ENCODE results near the gene UBE2QL1.
A peak's percentile ranks its signal among the peaks of the same experiment; 100 is the strongest.

The UBE2QL1 gene

GRCh38 chr5:6418679-6419276 lies 29.9 kb upstream of the UBE2QL1 start:
- Mint-ChIP-seq H3K4me1 (peaks cover 8% of the 10 kb centered on the region), H3K4me3 (no peak overlapping the region), H3K27me3 (peaks cover 36% of the 10 kb centered on the region), H3K36me3 (no peaks in the 10 kb centered on the region), H3K27ac (no peak overlapping the region), H3K9me3 (no peaks in the 10 kb centered on the region)
- ATAC-seq, result no peak

GRCh38 chr5:6419340-6419852 lies 29.3 kb upstream of the UBE2QL1 start:
- H3K36me3 Mint-ChIP-seq, result no peaks in the 10 kb centered on the region
- no peak overlapping the region for H3K27ac Mint-ChIP-seq
- H3K4me3 Mint-ChIP-seq, result no peak overlapping the region
- no peaks in the 10 kb centered on the region for H3K9me3 Mint-ChIP-seq
- ATAC-seq, result no peak
- peaks cover 8% of the 10 kb centered on the region for H3K4me1 Mint-ChIP-seq
- peaks cover 38% of the 10 kb centered on the region for H3K27me3 Mint-ChIP-seq

GRCh38 chr5:6423327-6424109 lies 25.1 kb upstream of the UBE2QL1 start:
- H3K36me3 Mint-ChIP-seq, result no peaks in the 10 kb centered on the region
- no peaks in the 10 kb centered on the region for H3K9me3 Mint-ChIP-seq
- peaks cover 8% of the 10 kb centered on the region for H3K4me1 Mint-ChIP-seq
- ATAC-seq, result no peak
- no peak overlapping the region for H3K27ac Mint-ChIP-seq
- H3K4me3 Mint-ChIP-seq, result no peak overlapping the region
- peaks cover 51% of the 10 kb centered on the region for H3K27me3 Mint-ChIP-seq

DNA sequence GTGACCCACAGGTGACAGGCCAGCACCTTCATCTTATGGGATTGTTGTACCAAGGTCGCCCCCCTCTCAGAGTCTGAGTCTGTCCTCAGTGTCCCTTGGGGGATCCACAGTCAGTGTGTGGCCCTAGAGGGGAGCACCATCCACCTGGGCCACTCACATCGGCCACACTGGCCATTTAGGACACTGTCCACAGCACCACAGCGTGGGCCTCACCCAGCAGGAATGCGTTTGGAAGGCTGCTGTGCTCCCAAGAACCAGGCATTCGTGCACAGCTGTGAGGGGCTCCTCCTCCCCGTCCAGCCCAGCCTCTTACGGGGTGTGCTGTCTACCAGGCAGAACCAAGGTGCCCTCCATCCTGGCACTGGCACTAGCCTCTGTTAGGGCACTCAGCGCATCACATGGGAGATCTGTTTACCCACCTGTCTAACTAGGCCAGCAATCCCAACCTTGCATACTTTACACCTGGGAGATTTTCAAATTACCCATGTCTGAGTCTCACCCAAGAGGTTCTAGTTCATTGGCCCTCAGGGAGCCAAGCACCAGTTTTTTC lies 24.5 kb upstream of the UBE2QL1 start:
- Mint-ChIP-seq H3K9me3 (no peaks in the 10 kb centered on the region), H3K4me1 (peaks cover 8% of the 10 kb centered on the region), H3K4me3 (no peak overlapping the region), H3K36me3 (no peaks in the 10 kb centered on the region), H3K27ac (no peak overlapping the region), H3K27me3 (peaks cover 56% of the 10 kb centered on the region)
- ATAC-seq, result peak; percentile 18

- Mint-ChIP-seq H3K27me3 (peaks cover 56% of the 10 kb centered on the region), H3K4me3 (no peak overlapping the region), H3K27ac (no peak overlapping the region), H3K36me3 (no peaks in the 10 kb centered on the region), H3K9me3 (no peaks in the 10 kb centered on the region), H3K4me1 (peaks cover 8% of the 10 kb centered on the region)
- no peak for ATAC-seq
Measured at GRCh38 chr5:6424700-6425099, 24.0 kb upstream of the UBE2QL1 start.

DNA sequence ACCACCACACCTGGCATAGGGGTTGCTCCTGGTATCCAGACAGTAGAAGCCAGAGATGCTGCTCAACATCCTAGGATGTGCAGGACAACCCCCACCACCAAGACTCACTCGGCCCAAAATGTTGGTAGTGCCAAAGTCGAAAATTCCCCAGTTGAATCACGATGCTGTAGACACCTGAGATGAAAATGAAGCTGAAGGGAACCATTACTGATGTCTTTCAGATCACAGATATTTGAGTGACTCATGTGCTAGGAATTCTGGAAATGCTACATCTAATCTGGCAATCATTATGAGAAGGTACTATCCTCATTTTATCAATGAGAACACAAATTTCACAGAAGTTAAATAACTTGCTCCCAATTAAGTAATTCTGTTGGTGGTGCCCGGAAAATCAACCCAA lies 21.0 kb upstream of the UBE2QL1 start:
- H3K36me3 Mint-ChIP-seq, result no peaks in the 10 kb centered on the region
- H3K4me1 Mint-ChIP-seq, result no peaks in the 10 kb centered on the region
- no peaks in the 10 kb centered on the region for H3K9me3 Mint-ChIP-seq
- peaks cover 46% of the 10 kb centered on the region for H3K27me3 Mint-ChIP-seq
- no peak overlapping the region for H3K27ac Mint-ChIP-seq
- ATAC-seq, result no peak
- H3K4me3 Mint-ChIP-seq, result no peak overlapping the region

DNA sequence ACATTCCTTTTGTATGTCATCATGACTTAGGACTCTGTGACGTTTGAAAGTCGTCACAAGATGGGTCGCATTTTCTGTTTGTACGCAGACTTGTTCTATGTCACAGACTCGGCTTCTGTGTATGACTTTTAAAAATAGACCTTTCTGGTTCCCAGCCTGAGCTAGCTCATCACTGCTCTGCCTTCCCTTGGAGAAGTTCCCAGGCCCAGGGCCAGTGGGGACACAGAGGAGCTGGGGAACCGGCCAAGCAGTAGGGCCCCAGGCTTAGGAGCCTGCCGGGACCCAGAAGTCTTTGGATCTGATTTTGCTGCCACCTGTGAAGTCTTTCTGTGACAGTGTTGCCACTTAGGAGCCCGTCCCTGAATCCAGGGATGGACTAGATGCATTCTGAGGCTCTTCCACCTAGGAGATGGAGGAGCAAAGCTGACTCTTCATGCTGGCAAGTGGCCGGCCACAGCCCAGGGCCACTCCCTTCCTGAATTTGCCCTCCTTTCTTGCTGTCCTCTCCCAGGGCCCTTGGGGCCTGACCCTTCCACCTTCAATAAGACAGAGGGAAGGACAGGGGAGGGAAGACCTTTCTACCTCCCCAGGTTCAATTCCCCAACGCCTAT lies 18.1 kb upstream of the UBE2QL1 start:
- Mint-ChIP-seq H3K9me3 (no peaks in the 10 kb centered on the region), H3K4me1 (peaks cover 10% of the 10 kb centered on the region), H3K36me3 (no peaks in the 10 kb centered on the region), H3K27me3 (peaks cover 58% of the 10 kb centered on the region), H3K27ac (no peak overlapping the region), H3K4me3 (no peak overlapping the region)
- no peak for ATAC-seq

GRCh38 chr5:6431214-6432195 lies 17.2 kb upstream of the UBE2QL1 start:
- peaks cover 13% of the 10 kb centered on the region for H3K4me1 Mint-ChIP-seq
- H3K27me3 Mint-ChIP-seq, result peaks cover 61% of the 10 kb centered on the region
- no peak overlapping the region for H3K4me3 Mint-ChIP-seq
- H3K9me3 Mint-ChIP-seq, result no peaks in the 10 kb centered on the region
- H3K27ac Mint-ChIP-seq, result no peak overlapping the region
- H3K36me3 Mint-ChIP-seq, result no peaks in the 10 kb centered on the region
- ATAC-seq, result no peak

- Mint-ChIP-seq H3K36me3 (no peaks in the 10 kb centered on the region), H3K27ac (no peak overlapping the region), H3K9me3 (no peaks in the 10 kb centered on the region), H3K4me1 (peaks cover 13% of the 10 kb centered on the region), H3K27me3 (peaks cover 61% of the 10 kb centered on the region), H3K4me3 (no peak overlapping the region)
- ATAC-seq, result no peak
Measured at GRCh38 chr5:6432206-6432605, 16.5 kb upstream of the UBE2QL1 start.

DNA sequence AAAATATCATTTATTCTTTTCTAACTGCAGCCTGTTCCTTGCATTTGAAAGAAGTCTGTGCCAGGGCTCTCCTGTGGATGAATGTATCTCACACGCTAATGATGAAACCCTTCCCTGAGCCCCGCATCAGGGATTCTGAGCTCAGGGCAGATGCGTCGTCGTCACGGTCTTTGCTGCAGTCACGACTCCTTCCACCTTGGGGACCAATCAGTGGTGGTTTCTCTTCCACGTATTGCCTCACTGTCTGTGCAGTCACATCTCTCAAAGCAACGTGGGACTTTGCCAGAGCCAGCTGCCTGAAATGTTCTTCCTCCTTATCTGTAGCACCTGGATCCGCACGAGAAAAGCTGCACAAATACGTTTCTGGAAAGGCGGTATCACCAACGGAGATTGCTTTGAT lies 13.9 kb upstream of the UBE2QL1 start:
- peaks cover 6% of the 10 kb centered on the region for H3K9me3 Mint-ChIP-seq
- no peaks in the 10 kb centered on the region for H3K36me3 Mint-ChIP-seq
- H3K4me1 Mint-ChIP-seq, result peaks cover 13% of the 10 kb centered on the region
- no peak for ATAC-seq
- H3K4me3 Mint-ChIP-seq, result no peak overlapping the region
- H3K27me3 Mint-ChIP-seq, result peaks cover 61% of the 10 kb centered on the region
- H3K27ac Mint-ChIP-seq, result no peak overlapping the region

DNA sequence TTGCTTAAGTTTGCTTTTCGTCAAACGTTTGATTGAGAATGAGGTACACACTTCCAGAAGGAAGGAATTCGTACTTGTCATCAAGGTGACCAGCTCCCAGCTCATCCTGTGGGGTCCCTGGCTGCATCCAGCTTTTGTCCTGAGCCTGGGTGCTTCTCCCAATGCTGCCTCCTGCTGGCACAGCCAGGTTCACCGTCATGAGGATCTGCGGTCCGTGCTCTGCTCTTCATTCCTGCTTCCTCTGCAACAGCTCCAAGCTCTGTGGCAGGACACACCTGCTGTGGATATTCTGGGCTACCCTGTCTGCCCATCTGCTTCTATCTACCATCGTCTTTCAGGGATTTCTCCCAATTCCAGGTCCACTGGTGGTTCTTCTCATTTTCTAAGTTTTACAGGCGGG lies 13.3 kb upstream of the UBE2QL1 start:
- no peak overlapping the region for H3K27ac Mint-ChIP-seq
- no peak overlapping the region for H3K4me3 Mint-ChIP-seq
- peaks cover 6% of the 10 kb centered on the region for H3K9me3 Mint-ChIP-seq
- peaks cover 13% of the 10 kb centered on the region for H3K4me1 Mint-ChIP-seq
- H3K27me3 Mint-ChIP-seq, result peaks cover 55% of the 10 kb centered on the region
- no peaks in the 10 kb centered on the region for H3K36me3 Mint-ChIP-seq
- ATAC-seq, result no peak

GRCh38 chr5:6436715-6437331 lies 11.8 kb upstream of the UBE2QL1 start:
- H3K9me3 Mint-ChIP-seq, result peaks cover 9% of the 10 kb centered on the region
- H3K4me1 Mint-ChIP-seq, result peaks cover 13% of the 10 kb centered on the region
- ATAC-seq, result no peak
- no peak overlapping the region for H3K4me3 Mint-ChIP-seq
- no peaks in the 10 kb centered on the region for H3K36me3 Mint-ChIP-seq
- H3K27ac Mint-ChIP-seq, result no peak overlapping the region
- peaks cover 46% of the 10 kb centered on the region for H3K27me3 Mint-ChIP-seq

- H3K4me1 Mint-ChIP-seq, result peaks cover 9% of the 10 kb centered on the region
- peaks cover 26% of the 10 kb centered on the region for H3K27me3 Mint-ChIP-seq
- no peak overlapping the region for H3K27ac Mint-ChIP-seq
- no peak overlapping the region for H3K4me3 Mint-ChIP-seq
- ATAC-seq, result no peak
- no peaks in the 10 kb centered on the region for H3K36me3 Mint-ChIP-seq
- peaks cover 9% of the 10 kb centered on the region for H3K9me3 Mint-ChIP-seq
Measured at GRCh38 chr5:6439588-6440550, 8.8 kb upstream of the UBE2QL1 start.
